SK-N-SH treated with all-trans-retinoic acid at 6 μM for 48 hours (cell line): Measurements from ENCODE around the gene FAXDC2.

Experiments
- BACH2 ChIP-seq: fragments of 250-450 bp; sonication (Bioruptor Pico); IDR thresholded peaks from 2 replicates; pipeline ENCODE4 v1.9.0; 2021; ENCODE audit warnings: mild to moderate bottlenecking, borderline replicate concordance
- ESRRG ChIP-seq: fragments of 250-450 bp; sonication (Bioruptor Pico); IDR thresholded peaks from 2 replicates; pipeline ENCODE4 v1.6.1; 2021; ENCODE audit warnings: mild to moderate bottlenecking
- GLIS3 ChIP-seq: fragments of 250-450 bp; sonication (Bioruptor Pico); IDR thresholded peaks from 2 replicates; pipeline ENCODE4 v1.5.0; 2020; ENCODE audit warnings: mild to moderate bottlenecking, moderate library complexity
- OSR1 ChIP-seq: fragments of 250-450 bp; sonication (Bioruptor Pico); IDR thresholded peaks from 2 replicates; pipeline ENCODE4 v1.8.0; 2022; ENCODE audit warnings: moderate library complexity, mild to moderate bottlenecking, inconsistent platforms
- PATZ1 ChIP-seq: fragments of 250-450 bp; sonication (Bioruptor Pico); IDR thresholded peaks from 2 replicates; pipeline ENCODE4 v1.8.0; 2020; ENCODE audit warnings: mild to moderate bottlenecking, moderate library complexity, borderline replicate concordance
- PPARA ChIP-seq: fragments of 250-450 bp; sonication (Bioruptor Pico); IDR thresholded peaks from 2 replicates; pipeline ENCODE4 v1.5.0; 2020; ENCODE audit warnings: mild to moderate bottlenecking, borderline replicate concordance
- RARB ChIP-seq: fragments of 250-450 bp; sonication (Bioruptor Pico); IDR thresholded peaks from 2 replicates; pipeline ENCODE4 v1.8.0; 2021; ENCODE audit warnings: mild to moderate bottlenecking, moderate library complexity
- SNAI2 ChIP-seq: fragments of 250-450 bp; sonication (Bioruptor Pico); IDR thresholded peaks from 2 replicates; pipeline ENCODE4 v1.5.0; 2020; ENCODE audit warnings: mild to moderate bottlenecking, moderate library complexity
- TCF4 ChIP-seq: fragments of 250-450 bp; sonication (Bioruptor Pico); IDR thresholded peaks from 2 replicates; pipeline ENCODE4 v1.8.0; 2021; ENCODE audit warnings: mild to moderate bottlenecking, moderate library complexity, borderline replicate concordance
- ZFP3 ChIP-seq: fragments of 250-450 bp; sonication (Bioruptor Pico); IDR thresholded peaks from 2 replicates; pipeline ENCODE4 v1.5.0; 2020; ENCODE audit warnings: mild to moderate bottlenecking, moderate library complexity
- ZNF70 ChIP-seq: fragments of 450-650 bp; formaldehyde crosslinking; IDR thresholded peaks from 2 replicates; pipeline ENCODE4 v1.5.0; 2020; ENCODE audit warnings: mild to moderate bottlenecking, moderate library complexity
- TF ChIP-seq, protein P1 (sequence below): fragments of 250-450 bp; sonication (Bioruptor Pico); IDR thresholded peaks from 2 replicates; pipeline ENCODE4 v1.5.1; 2020; ENCODE audit warnings: low read depth, mild to moderate bottlenecking, moderate library complexity
- TF ChIP-seq, protein P2 (sequence below): fragments of 250-450 bp; sonication (Bioruptor Pico); IDR thresholded peaks from 2 replicates; pipeline ENCODE4 v1.8.0; 2021; ENCODE audit warnings: low read depth, mild to moderate bottlenecking, moderate library complexity, borderline replicate concordance

GRCh38 chr5:154829181-154829588 lies 21.2 kb downstream of the FAXDC2 start:
- TF ChIP-seq OSR1, result no peak
- TF ChIP-seq TCF4 (CRISPR knock-in tag), result no peak
- TF ChIP-seq, protein P1, sequence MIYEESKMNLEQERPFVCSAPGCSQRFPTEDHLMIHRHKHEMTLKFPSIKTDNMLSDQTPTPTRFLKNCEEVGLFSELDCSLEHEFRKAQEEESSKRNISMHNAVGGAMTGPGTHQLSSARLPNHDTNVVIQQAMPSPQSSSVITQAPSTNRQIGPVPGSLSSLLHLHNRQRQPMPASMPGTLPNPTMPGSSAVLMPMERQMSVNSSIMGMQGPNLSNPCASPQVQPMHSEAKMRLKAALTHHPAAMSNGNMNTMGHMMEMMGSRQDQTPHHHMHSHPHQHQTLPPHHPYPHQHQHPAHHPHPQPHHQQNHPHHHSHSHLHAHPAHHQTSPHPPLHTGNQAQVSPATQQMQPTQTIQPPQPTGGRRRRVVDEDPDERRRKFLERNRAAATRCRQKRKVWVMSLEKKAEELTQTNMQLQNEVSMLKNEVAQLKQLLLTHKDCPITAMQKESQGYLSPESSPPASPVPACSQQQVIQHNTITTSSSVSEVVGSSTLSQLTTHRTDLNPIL (CRISPR knock-in tag), result no peak
- TF ChIP-seq, protein P2, sequence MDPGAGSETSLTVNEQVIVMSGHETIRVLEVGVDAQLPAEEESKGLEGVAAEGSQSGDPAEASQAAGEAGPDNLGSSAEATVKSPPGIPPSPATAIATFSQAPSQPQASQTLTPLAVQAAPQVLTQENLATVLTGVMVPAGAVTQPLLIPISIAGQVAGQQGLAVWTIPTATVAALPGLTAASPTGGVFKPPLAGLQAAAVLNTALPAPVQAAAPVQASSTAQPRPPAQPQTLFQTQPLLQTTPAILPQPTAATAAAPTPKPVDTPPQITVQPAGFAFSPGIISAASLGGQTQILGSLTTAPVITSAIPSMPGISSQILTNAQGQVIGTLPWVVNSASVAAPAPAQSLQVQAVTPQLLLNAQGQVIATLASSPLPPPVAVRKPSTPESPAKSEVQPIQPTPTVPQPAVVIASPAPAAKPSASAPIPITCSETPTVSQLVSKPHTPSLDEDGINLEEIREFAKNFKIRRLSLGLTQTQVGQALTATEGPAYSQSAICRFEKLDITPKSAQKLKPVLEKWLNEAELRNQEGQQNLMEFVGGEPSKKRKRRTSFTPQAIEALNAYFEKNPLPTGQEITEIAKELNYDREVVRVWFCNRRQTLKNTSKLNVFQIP (CRISPR knock-in tag), result no peak
- no peak for TF ChIP-seq GLIS3
- TF ChIP-seq ZFP3 (CRISPR knock-in tag), result no peak
- no peak for TF ChIP-seq ESRRG (CRISPR knock-in tag)
- TF ChIP-seq SNAI2, result no peak
- no peak for TF ChIP-seq RARB (CRISPR knock-in tag)
- no peak for TF ChIP-seq PPARA (CRISPR knock-in tag)
- TF ChIP-seq BACH2 (CRISPR knock-in tag), result no peak
- no peak for TF ChIP-seq PATZ1
- no peak for TF ChIP-seq ZNF70 (CRISPR knock-in tag)
